ENCODE measurements around the gene KRTAP10-11.
"Not testable (repeated sequence)": the region's sequence is repeated elsewhere in the genome, so short reads cannot be mapped to it uniquely, and the experiment has no call there.

The KRTAP10-11 gene

DNA sequence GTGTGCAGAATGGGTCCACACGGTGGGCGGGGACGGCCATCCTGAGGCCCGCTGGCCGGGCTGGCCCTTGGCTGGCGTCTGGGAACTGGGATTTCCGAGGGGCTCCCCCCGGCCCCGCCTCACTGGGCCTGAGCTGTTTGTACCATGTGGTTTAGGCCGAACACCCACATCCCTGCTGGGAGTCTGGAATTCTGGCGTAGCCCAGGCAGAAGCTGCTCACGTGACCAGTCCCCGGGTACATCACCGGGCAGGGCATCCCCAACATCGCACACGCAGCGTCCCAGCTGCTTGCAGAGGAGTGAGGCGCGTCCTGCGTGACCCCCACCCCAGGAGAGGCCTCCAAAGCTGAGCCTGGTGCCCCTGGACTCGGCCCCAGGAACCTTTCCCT lies 43.8 kb upstream of the KRTAP10-11 start:
- H3K9ac ChIP-seq (ENCODE audit: insufficient read length, low read depth): no peak overlapping the region
- H3K36me3 ChIP-seq (ENCODE audit: insufficient read depth, insufficient read length, low read length): no peaks in the 10 kb centered on the region
- peaks cover 13% of the 10 kb centered on the region for H3K9me3 ChIP-seq (ENCODE audit: insufficient read depth, low read length)
- H3K27me3 ChIP-seq (ENCODE audit: insufficient read depth, insufficient read length): no peaks in the 10 kb centered on the region
- DNase-seq (ENCODE audit: low read depth, low spot score): no peak
- no peaks in the 10 kb centered on the region for H3K4me1 ChIP-seq (ENCODE audit: insufficient read depth, insufficient read length)
- TF ChIP-seq SUZ12 (IDR thresholded peaks at IDR 0.05; ENCODE audit: extremely low read depth, insufficient read depth, insufficient read length) (no peak), ZNF274 (IDR thresholded peaks at IDR 0.05; ENCODE audit: low read depth, low read length) (no peak), YY1 (IDR thresholded peaks at IDR 0.05; ENCODE audit: insufficient read depth, insufficient read length) (no peak)
- H3K4me3 ChIP-seq (ENCODE audit: insufficient read length, low read depth): no peak overlapping the region

DNA sequence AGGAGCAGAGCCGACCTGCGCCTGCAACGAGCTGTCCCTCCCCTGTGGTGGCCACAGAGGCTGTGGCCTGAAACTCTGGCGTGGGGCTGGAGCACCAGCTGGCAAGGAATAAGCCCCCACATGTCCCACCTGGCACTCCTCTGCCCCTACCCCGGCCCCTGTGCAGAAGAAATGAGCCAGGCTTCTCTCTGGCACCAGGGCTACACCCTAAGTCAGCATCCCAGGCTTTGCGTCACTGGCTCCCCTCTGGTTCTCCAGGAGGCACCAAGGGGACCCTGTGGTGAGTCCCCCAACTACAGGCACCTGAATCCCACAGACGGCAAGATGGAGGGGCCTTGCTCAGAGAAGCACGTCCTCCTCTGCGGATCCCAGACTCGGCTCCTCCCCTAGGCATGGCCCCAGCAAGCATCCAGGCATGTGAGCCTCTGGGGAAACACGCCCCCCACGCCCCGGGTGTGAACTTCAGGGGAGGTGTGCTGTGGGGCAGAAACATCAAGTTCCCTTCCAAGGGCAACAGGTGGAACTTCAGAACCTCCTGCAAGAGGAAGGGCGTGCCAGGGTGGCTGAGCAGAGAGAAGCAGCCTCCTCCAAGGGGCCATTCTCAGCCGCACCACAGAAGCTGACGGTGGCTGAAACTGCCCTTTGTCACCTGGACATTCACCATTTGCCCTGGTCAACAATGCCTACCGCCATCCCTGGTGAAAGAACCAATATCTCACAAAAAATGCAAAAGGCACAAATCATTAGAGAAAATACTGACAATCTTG lies 42.9 kb upstream of the KRTAP10-11 start:
- no peak for DNase-seq (ENCODE audit: low read depth, low spot score)
- no peak for TF ChIP-seq YY1 (IDR thresholded peaks at IDR 0.05; ENCODE audit: insufficient read depth, insufficient read length)
- TF ChIP-seq SUZ12 (IDR thresholded peaks at IDR 0.05; ENCODE audit: extremely low read depth, insufficient read depth, insufficient read length): no peak
- no peak for TF ChIP-seq ZNF274 (IDR thresholded peaks at IDR 0.05; ENCODE audit: low read depth, low read length)
- H3K27me3 ChIP-seq (ENCODE audit: insufficient read depth, insufficient read length): no peaks in the 10 kb centered on the region

DNA sequence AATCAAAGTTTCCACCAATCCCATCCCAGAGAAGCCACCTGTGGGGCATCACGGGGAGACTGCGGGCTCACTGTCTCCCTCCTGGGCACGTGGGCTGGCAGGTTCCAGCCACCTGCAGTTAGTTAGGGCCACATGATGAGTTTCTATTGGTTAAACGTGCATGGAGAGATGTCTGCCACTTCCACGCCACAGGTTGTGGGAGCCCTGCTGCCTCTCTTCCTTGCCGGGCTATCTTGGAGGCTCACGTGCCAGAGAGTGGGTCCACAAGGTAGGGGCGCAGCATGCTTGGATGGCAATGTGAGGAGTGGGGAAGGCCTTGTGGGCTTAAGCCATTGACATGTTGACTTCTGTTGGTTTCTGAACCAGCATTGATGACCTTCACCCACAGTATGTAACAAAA lies 42.3 kb upstream of the KRTAP10-11 start:
- Histone ChIP-seq H3K27me3 (ENCODE audit: insufficient read depth, insufficient read length) (no peaks in the 10 kb centered on the region), H3K9me3 (ENCODE audit: insufficient read depth, low read length) (peaks cover 3% of the 10 kb centered on the region), H3K9ac (ENCODE audit: insufficient read length, low read depth) (no peak overlapping the region), H3K4me1 (ENCODE audit: insufficient read depth, insufficient read length) (no peaks in the 10 kb centered on the region), H3K36me3 (ENCODE audit: insufficient read depth, insufficient read length, low read length) (no peaks in the 10 kb centered on the region), H3K4me3 (ENCODE audit: insufficient read length, low read depth) (no peak overlapping the region)
- no peak for TF ChIP-seq SUZ12 (IDR thresholded peaks at IDR 0.05; ENCODE audit: extremely low read depth, insufficient read depth, insufficient read length)
- TF ChIP-seq ZNF274 (IDR thresholded peaks at IDR 0.05; ENCODE audit: low read depth, low read length): no peak
- no peak for TF ChIP-seq YY1 (IDR thresholded peaks at IDR 0.05; ENCODE audit: insufficient read depth, insufficient read length)
- no peak for DNase-seq (ENCODE audit: low read depth, low spot score)

More for the DNA sequence above, 42.9 kb upstream of the KRTAP10-11 start:
- H3K4me1 ChIP-seq (ENCODE audit: insufficient read depth, insufficient read length): no peaks in the 10 kb centered on the region
- H3K4me3 ChIP-seq (ENCODE audit: insufficient read length, low read depth): no peak overlapping the region
- H3K36me3 ChIP-seq (ENCODE audit: insufficient read depth, insufficient read length, low read length): no peaks in the 10 kb centered on the region
- H3K9me3 ChIP-seq (ENCODE audit: insufficient read depth, low read length): peaks cover 10% of the 10 kb centered on the region
- H3K9ac ChIP-seq (ENCODE audit: insufficient read length, low read depth): no peak overlapping the region

DNA sequence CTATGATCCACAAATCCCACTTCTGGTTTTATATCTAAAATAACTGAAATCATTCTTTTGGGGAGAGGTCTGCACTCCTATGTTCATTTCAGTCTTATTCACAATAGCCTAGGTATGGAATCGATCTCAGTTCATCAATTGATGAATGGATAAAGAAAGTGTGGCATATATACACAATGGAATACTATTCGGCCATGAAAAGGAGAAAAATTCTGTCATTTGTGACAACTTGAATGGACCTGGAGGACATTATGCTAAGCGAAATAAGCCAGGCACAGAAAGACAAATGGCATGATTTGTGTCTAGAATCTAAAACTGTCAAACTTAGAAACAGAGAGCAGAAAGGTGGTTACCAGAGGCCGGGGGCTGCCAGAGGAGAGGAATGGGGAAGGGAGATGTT lies 39.7 kb upstream of the KRTAP10-11 start:
- Histone ChIP-seq H3K4me3 (ENCODE audit: insufficient read length, low read depth) (no peak overlapping the region), H3K4me1 (ENCODE audit: insufficient read depth, insufficient read length) (no peaks in the 10 kb centered on the region), H3K9ac (ENCODE audit: insufficient read length, low read depth) (no peak overlapping the region), H3K36me3 (ENCODE audit: insufficient read depth, insufficient read length, low read length) (no peaks in the 10 kb centered on the region), H3K9me3 (ENCODE audit: insufficient read depth, low read length) (peaks cover 20% of the 10 kb centered on the region), H3K27me3 (ENCODE audit: insufficient read depth, insufficient read length) (no peaks in the 10 kb centered on the region)
- TF ChIP-seq SUZ12 (IDR thresholded peaks at IDR 0.05; ENCODE audit: extremely low read depth, insufficient read depth, insufficient read length): no peak
- TF ChIP-seq ZNF274 (IDR thresholded peaks at IDR 0.05; ENCODE audit: low read depth, low read length): no peak
- TF ChIP-seq YY1 (IDR thresholded peaks at IDR 0.05; ENCODE audit: insufficient read depth, insufficient read length): no peak
- DNase-seq (ENCODE audit: low read depth, low spot score): no peak

DNA sequence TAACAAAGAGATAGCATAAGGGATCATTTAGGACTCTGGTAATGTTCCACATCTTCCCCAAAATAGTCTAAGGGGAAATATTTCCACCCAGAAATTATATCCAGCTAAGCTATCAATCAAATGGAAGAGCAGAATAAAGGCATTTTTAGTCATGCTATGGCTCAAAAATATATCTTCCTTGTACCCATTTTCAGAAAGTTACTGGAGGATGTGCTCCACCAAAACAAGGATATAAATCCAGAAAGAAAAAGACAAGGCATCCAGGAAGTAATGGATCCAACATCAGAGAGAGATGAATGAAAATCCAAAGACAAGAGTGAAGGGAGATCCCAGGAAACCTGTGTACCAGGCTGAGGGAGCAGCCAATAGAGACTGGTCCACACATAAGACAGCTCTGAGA lies 37.0 kb upstream of the KRTAP10-11 start:
- Histone ChIP-seq H3K9me3 (ENCODE audit: insufficient read depth, low read length) (peaks cover 20% of the 10 kb centered on the region), H3K27me3 (ENCODE audit: insufficient read depth, insufficient read length) (no peaks in the 10 kb centered on the region), H3K36me3 (ENCODE audit: insufficient read depth, insufficient read length, low read length) (no peaks in the 10 kb centered on the region), H3K4me3 (ENCODE audit: insufficient read length, low read depth) (no peak overlapping the region), H3K9ac (ENCODE audit: insufficient read length, low read depth) (no peak overlapping the region), H3K4me1 (ENCODE audit: insufficient read depth, insufficient read length) (peaks cover 2% of the 10 kb centered on the region)
- TF ChIP-seq SUZ12 (IDR thresholded peaks at IDR 0.05; ENCODE audit: extremely low read depth, insufficient read depth, insufficient read length) (no peak), ZNF274 (IDR thresholded peaks at IDR 0.05; ENCODE audit: low read depth, low read length) (no peak), YY1 (IDR thresholded peaks at IDR 0.05; ENCODE audit: insufficient read depth, insufficient read length) (no peak)
- no peak for DNase-seq (ENCODE audit: low read depth, low spot score)

DNA sequence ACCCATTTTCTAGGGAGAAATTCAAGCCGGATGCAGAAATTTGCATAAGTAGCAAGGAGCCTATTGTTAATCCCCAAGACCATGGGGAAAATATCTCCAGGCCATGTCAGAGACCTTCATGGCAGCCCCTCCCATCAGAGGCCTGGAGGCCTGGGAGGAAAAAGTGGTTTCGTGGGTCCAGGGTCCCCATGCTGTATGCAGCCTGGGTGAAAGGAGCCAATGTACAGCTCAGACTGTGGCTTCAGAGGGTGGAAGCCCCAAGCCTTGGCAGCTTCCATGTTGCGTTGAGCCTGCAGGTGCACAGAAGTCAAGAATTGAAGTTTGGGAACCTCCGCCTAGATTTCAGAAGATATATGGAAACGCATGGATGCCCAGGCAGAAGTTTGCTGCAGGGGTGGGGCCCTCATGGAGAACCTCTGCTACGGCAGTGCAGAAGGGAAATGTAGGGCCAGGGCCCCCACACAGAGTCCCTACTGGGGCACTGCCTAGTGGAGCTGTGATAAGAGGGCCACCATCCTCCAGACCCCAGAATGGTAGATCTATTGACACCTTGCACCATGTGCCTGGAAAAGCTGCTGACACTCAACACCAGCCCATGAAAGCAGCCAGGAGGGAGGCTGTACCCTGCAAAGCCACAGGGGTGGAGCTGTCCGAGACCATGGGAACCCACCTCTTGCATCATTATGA lies 35.9 kb upstream of the KRTAP10-11 start:
- not testable (repeated sequence) for H3K4me1 ChIP-seq (ENCODE audit: insufficient read depth, insufficient read length); H3K36me3 ChIP-seq (ENCODE audit: insufficient read depth, insufficient read length, low read length); H3K9ac ChIP-seq (ENCODE audit: insufficient read length, low read depth); DNase-seq (ENCODE audit: low read depth, low spot score); H3K4me3 ChIP-seq (ENCODE audit: insufficient read length, low read depth); H3K27me3 ChIP-seq (ENCODE audit: insufficient read depth, insufficient read length)
- peaks cover 20% of the 10 kb centered on the region for H3K9me3 ChIP-seq (ENCODE audit: insufficient read depth, low read length)

DNA sequence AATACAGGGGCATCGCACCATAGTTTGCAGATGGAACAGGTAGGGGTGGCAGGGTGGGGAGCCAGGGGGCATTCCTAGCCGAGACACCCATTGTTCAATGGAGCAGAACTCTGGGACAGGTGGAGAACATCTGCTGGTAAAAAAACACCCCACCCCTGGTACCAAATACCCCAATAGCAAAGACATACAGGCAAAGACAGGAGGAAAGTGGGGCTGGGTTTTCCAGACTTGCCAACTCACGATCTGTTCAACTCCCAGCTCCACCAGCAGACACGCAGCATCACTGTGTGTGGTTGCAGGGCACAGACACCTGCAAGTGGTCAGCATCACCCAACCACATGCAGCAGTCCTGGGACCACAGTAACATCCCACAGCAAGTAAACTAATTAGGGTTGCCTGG lies 34.7 kb upstream of the KRTAP10-11 start:
- Histone ChIP-seq H3K36me3 (ENCODE audit: insufficient read depth, insufficient read length, low read length) (no peaks in the 10 kb centered on the region), H3K9me3 (ENCODE audit: insufficient read depth, low read length) (peaks cover 20% of the 10 kb centered on the region), H3K4me1 (ENCODE audit: insufficient read depth, insufficient read length) (peaks cover 6% of the 10 kb centered on the region), H3K4me3 (ENCODE audit: insufficient read length, low read depth) (no peak overlapping the region), H3K27me3 (ENCODE audit: insufficient read depth, insufficient read length) (no peaks in the 10 kb centered on the region), H3K9ac (ENCODE audit: insufficient read length, low read depth) (no peak overlapping the region)
- TF ChIP-seq SUZ12 (IDR thresholded peaks at IDR 0.05; ENCODE audit: extremely low read depth, insufficient read depth, insufficient read length) (no peak), ZNF274 (IDR thresholded peaks at IDR 0.05; ENCODE audit: low read depth, low read length) (no peak), YY1 (IDR thresholded peaks at IDR 0.05; ENCODE audit: insufficient read depth, insufficient read length) (no peak)
- no peak for DNase-seq (ENCODE audit: low read depth, low spot score)
